Parathyroid adenoma (tissue), 2 donors: Measurements from ENCODE around the gene INS.

Source experiments
- H2AFZ ChIP-seq: fragments of 300-600 bp; sonication (generic); one replicate; pipeline ENCODE4 v1.7.0; 2017; ENCODE audit warnings: antibody characterized with exemption, mild to moderate bottlenecking
- H3K27ac ChIP-seq: fragments of 300-600 bp; sonication (generic); one replicate; pipeline ENCODE4 v1.7.0; 2017
- H3K27me3 ChIP-seq: fragments of 300-600 bp; sonication (generic); one replicate; pipeline ENCODE4 v1.7.0; 2017; ENCODE audit warnings: low read length; ENCODE audit not compliant: control insufficient read depth, insufficient read depth
- H3K36me3 ChIP-seq: fragments of 300-600 bp; sonication (generic); one replicate; pipeline ENCODE4 v1.7.0; 2017; ENCODE audit warnings: low read length; ENCODE audit not compliant: control insufficient read depth, insufficient read depth
- H3K4me1 ChIP-seq: fragments of 300-600 bp; sonication (generic); one replicate; pipeline ENCODE4 v1.7.0; 2017; ENCODE audit warnings: control low read depth
- H3K4me2 ChIP-seq: fragments of 300-600 bp; sonication (generic); one replicate; pipeline ENCODE4 v1.7.0; 2017; ENCODE audit warnings: low read length
- H3K4me3 ChIP-seq: fragments of 300-600 bp; sonication (generic); one replicate; pipeline ENCODE4 v1.7.0; 2017; ENCODE audit warnings: low read depth, low read length
- H3K79me2 ChIP-seq: fragments of 300-600 bp; sonication (generic); one replicate; pipeline ENCODE4 v1.7.0; 2017; ENCODE audit warnings: control low read depth
- H3K9ac ChIP-seq: fragments of 300-600 bp; sonication (generic); one replicate; pipeline ENCODE4 v1.7.0; 2017; ENCODE audit warnings: mild to moderate bottlenecking
- H3K9me3 ChIP-seq: fragments of 300-600 bp; sonication (generic); one replicate; pipeline ENCODE4 v1.7.0; 2017; ENCODE audit warnings: low read length; ENCODE audit not compliant: control insufficient read depth
- CTCF ChIP-seq: fragments of 300-600 bp; sonication (generic); IDR thresholded peaks from one replicate; pipeline ENCODE4 v1.7.0; 2017; ENCODE audit warnings: antibody characterized with exemption, mild to moderate bottlenecking
- donor health status: primary hyperparathyroidism.

Gene INS

GRCh38 chr11:2173150-2173693 is 12.2 kb upstream of the INS start:
- no peaks in the 10 kb centered on the region for H3K27me3 ChIP-seq

GRCh38 chr11:2172676-2173075 is 11.7 kb upstream of the INS start:
- H3K9me3 ChIP-seq: no peaks in the 10 kb centered on the region
- H3K27ac ChIP-seq: no peak overlapping the region
- H3K9ac ChIP-seq: no peak overlapping the region
- H2AFZ ChIP-seq: no peak overlapping the region
- no peaks in the 10 kb centered on the region for H3K36me3 ChIP-seq
- no peak overlapping the region for H3K4me2 ChIP-seq
- TF ChIP-seq CTCF: no peak
- no peaks in the 10 kb centered on the region for H3K27me3 ChIP-seq
- no peaks in the 10 kb centered on the region for H3K4me1 ChIP-seq
- no peaks in the 10 kb centered on the region for H3K79me2 ChIP-seq
- H3K4me3 ChIP-seq: no peak overlapping the region

More at GRCh38 chr11:2173150-2173693, 12.2 kb upstream of the INS start:
- H3K27ac ChIP-seq: no peak overlapping the region
- H3K79me2 ChIP-seq: no peaks in the 10 kb centered on the region
- no peaks in the 10 kb centered on the region for H3K4me1 ChIP-seq
- no peak overlapping the region for H3K4me3 ChIP-seq
- H2AFZ ChIP-seq: no peak overlapping the region
- H3K36me3 ChIP-seq: no peaks in the 10 kb centered on the region
- TF ChIP-seq CTCF: no peak
- no peaks in the 10 kb centered on the region for H3K9me3 ChIP-seq
- H3K4me2 ChIP-seq: no peak overlapping the region
- H3K9ac ChIP-seq: no peak overlapping the region

GRCh38 chr11:2171591-2172003 is 10.6 kb upstream of the INS start, which contains the start of gene TH:
Gene TH (minus strand): TSS chr11:2171815. CDS start chr11:2171786, 29 bp downstream.
- no peak within 1 kb of the TSS for H3K4me2 ChIP-seq
- H3K4me3 ChIP-seq: no peak within 1 kb of the TSS
- H3K4me1 ChIP-seq: no peaks in the 10 kb centered on the region
- no peak within 1 kb of the TSS for H3K9ac ChIP-seq
- no peak within 1 kb of the TSS for H2AFZ ChIP-seq
- H3K27me3 ChIP-seq: no peaks in the 10 kb centered on the region
- H3K27ac ChIP-seq: no peak within 1 kb of the TSS
- TF ChIP-seq CTCF: no peak
- H3K79me2 ChIP-seq: no peaks in the 10 kb centered on the region
- H3K9me3 ChIP-seq: no peaks in the 10 kb centered on the region
- H3K36me3 ChIP-seq: no peaks in the 10 kb centered on the region

- Histone ChIP-seq H3K36me3 (no peaks in the 10 kb centered on the region), H3K79me2 (no peaks in the 10 kb centered on the region), H3K4me3 (no peak overlapping the region), H3K9me3 (no peaks in the 10 kb centered on the region), H3K27me3 (no peaks in the 10 kb centered on the region), H3K9ac (no peak overlapping the region), H2AFZ (no peak overlapping the region), H3K27ac (no peak overlapping the region), H3K4me1 (no peaks in the 10 kb centered on the region), H3K4me2 (no peak overlapping the region)
- TF ChIP-seq CTCF: no peak
Measured at GRCh38 chr11:2169626-2170570, 8.9 kb upstream of the INS start.
